GM19035 (cell line): ENCODE data around the gene HIVEP3.

ENCODE experiments used
- ATAC-seq: cut with Tn5 transposase; IDR thresholded peaks from one replicate; pipeline ENCODE4 v1.9.1; 2021; ENCODE audit not compliant: unreplicated experiment

The HIVEP3 gene

GRCh38 chr1:41480204-41481108 is 438.3 kb downstream of the HIVEP3 start:
- no peak for ATAC-seq

- ATAC-seq, result no peak
Observed at GRCh38 chr1:41479808-41480160, 438.9 kb downstream of the HIVEP3 start.

DNA sequence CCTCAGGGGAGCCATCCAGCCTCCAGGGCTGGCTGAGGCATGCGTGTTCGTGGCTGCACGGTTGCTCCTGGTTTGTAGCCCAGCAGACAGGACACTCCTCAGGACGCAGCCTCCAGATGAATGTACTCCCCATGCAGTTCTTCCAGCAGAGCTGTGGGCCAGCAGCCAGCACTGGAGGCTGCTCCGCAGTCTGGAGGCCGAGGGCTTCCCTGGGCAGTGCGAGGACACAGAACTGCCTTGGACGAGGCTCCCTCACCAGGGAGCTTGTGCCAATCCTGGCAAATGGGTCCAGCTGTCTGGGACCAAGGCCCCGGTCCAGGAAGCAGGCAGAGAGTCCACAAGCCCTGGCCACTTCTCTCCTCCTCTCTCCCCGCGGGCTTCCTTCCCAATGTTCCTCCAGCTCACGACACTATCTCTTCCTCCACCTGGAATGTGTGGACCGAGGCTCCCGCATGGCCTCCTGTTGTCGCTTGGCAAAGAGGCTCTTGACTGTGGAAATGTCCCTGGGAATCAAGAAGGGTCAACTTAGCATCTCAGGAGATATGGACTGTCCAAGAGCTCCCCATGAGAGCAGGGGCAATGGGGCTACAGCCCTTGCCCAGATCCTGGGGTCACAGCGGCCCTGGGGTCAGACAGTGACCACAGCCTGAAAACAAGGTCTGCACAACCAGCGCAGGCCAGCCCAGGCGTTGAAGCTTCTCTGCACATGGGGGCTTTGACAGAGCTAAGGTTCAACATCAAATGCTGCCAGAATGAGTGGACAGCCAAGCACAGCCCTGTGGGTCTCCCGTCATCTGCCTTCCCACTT is 439.5 kb downstream of the HIVEP3 start:
- ATAC-seq, result no peak

- ATAC-seq, result no peak
Observed at GRCh38 chr1:41478118-41478748, 440.5 kb downstream of the HIVEP3 start.

DNA sequence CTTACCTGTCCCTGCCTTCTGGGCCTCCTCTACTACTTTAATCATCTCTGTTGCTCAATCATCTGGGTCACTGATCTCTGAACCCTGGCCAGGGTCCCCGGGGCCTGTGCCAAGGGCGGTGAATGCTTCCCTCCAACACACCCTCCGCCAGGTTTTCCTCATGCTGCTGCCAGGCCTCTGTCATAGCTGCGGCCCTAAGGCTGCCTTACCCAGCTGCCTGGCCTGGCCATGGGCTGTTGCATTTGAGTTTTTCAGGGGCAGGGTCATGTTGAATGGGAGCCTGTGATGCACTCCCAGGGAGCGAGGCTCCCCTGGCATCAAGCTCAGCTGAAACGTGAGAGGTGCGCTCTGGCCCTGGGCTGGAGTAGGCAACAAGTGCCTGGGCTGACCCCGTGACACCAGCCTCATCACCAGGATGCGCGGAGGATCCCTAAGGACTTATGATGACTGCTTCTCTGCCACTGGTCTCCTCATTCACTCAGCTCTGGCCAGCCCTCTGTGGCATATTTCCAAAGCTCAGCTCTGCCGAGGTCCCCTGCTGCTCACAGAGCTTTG is 441.8 kb downstream of the HIVEP3 start:
- ATAC-seq, result no peak

- ATAC-seq, result no peak
Observed at GRCh38 chr1:41475859-41476567, 442.7 kb downstream of the HIVEP3 start.

DNA sequence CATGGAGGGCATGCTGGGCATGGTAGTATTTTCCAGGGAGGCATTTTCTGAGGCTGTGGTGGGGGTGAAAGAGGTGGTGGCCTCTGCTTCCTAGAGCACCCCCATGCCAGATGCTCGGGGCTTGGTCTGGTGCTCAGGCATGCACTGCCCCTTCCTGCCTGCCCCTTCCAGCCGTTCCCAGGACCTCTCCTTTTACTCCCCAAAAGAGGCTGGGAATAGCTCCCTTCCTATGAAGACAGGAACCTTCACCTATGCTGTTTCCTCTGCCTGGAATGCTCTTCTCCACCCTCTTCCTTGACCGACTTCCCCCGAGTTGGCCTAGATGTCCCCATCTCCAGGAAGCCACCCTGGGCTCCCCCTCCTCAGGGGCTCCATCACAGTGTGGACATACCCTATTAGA is 443.4 kb downstream of the HIVEP3 start:
- ATAC-seq, result no peak

- ATAC-seq, result no peak
Observed at GRCh38 chr1:41474490-41475271, 444.0 kb downstream of the HIVEP3 start.

DNA sequence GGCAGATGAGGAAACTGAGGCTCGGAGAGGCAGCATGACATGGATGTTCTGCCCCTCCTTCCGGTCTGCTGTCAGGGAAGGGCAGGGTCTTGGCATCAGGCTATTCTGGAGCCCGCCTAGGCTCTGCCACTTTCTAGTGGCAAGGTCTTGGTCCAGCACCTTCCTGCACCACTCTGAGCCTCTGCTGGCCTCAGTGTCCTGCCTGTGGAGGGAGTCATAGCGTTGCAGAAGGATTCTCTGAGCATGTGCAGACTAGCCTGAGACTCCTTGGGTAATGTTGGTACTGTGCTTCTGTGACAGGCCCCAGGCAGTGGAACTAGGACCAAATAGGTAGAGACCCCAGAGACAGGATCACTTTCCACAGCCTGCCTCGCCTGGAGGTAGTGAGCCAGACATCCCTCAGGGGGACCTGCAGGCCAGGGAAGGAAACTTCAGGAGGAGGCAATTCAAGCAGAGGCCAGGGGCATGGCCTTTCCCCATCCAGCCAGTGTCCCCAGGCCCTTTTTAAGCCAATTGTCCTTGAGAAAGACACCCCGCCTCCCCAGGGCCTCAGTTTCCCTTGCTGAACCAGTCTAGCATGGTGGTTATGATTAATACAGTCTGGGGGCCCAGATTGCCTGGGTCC is 444.9 kb downstream of the HIVEP3 start:
- no peak for ATAC-seq

GRCh38 chr1:41471658-41472057 is 447.1 kb downstream of the HIVEP3 start:
- ATAC-seq, result no peak

GRCh38 chr1:41469706-41470105 is 449.0 kb downstream of the HIVEP3 start:
- no peak for ATAC-seq

- ATAC-seq, result no peak
Observed at GRCh38 chr1:41468122-41468762, 450.5 kb downstream of the HIVEP3 start.

DNA sequence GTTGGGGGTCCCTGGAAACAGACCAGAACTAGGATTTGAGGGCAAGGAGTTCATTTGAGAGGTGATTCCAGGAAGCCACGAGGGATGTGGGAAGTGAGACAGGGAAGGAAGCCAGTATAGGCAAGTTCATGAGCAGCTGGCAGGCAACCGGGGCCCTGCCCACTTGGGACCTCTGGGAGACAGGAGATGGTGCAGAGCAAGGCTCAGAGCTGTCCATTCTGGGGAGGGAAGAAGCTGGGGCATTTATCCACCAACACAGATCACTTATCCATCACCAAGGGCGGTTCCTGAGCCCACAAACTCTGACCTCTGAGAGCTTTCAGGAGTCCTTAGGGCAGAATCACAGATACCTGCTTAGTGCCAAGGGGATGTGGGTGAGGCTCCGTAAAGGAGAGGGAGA is 451.0 kb downstream of the HIVEP3 start:
- no peak for ATAC-seq

DNA sequence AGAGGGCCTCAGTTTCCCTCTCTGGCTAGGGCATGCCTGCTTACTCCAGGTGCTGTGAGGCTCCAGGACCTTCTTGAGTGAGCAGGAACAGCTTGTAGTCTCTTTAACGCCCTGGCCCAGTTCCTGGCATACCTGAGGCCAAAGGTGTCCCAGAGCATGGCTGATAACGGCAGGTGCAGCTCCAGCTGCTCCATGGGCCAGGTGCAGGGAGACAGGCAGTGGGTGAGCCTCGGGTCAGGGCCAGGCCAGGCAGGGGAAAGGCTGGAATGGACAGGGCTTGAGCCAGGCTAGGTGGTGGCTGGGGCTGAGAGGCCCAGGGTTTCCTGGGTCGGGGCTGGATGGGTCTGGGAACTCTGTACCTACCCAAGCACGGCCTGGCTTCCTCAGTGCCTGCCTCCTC is 452.6 kb downstream of the HIVEP3 start:
- no peak for ATAC-seq

- ATAC-seq, result no peak
Observed at GRCh38 chr1:41465741-41466140, 453.0 kb downstream of the HIVEP3 start.

DNA sequence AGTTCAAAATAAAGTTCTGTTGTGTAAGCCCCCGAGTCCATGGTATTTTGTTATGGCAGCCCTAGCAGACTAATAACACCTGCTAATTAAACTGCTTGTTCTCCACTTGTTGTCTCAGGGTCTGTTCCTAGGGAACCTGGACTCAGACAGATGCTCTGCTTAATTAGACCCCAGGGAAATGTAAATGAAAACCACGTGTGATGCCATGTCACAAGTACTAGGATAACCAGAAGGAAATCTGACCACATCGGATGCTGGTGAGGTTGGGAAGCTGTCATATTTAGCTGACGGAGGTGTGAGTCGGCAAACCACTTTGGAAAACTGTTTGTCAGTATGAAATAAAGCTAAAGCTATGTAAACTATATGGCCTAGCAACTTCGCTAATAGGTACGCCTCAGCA is 453.8 kb downstream of the HIVEP3 start:
- no peak for ATAC-seq

GRCh38 chr1:41463516-41463915 is 455.2 kb downstream of the HIVEP3 start:
- no peak for ATAC-seq

DNA sequence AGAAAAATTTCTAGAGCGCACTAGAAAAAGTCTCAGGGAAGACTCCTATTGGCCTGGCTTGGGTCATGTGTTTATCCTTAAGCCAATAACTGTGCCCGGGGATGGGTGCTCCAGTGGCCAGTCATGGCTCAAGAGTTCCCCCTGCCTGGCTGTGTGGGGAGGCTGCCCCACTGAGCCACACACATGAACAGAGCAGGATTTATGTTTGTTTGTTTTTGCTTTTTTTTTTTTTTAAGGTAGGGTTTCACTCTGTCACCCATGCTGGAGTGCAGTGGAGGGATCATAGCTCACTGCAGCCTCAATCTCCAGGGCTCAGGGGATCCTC is 456.1 kb downstream of the HIVEP3 start:
- ATAC-seq, result no peak
